NB4 (cell line): ENCODE results near the gene SLC36A2.

Experiments used
- MYC ChIP-seq: IDR thresholded peaks from 2 replicates; pipeline ENCODE4 v1.6.1; 2011; ENCODE audit warnings: low read depth, low read length
- TF ChIP-seq, protein P1 (sequence below): IDR thresholded peaks from one replicate; pipeline ENCODE4 v1.5.1; 2012; ENCODE audit warnings: low read depth, low read length

DNA sequence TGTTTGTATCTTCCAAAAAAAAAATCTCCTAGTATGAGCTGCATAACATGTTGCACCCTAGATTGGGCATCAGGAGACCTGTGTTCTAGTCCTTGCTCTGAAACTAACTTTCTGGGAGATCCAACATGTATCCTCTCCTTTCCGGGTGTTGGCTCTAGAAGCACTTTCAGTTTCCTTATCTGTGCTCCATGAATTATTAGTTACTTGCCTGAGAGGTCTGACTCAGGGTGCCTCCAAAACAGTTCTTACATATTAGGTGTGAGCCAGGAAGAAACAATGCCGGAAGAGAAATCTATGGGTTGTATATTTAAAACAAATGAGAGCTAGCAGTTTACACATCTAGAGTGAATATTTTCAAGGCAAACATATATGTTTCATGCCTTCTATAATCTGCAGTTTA lies 36.7 kb upstream of the SLC36A2 start:
- TF ChIP-seq, protein P1, sequence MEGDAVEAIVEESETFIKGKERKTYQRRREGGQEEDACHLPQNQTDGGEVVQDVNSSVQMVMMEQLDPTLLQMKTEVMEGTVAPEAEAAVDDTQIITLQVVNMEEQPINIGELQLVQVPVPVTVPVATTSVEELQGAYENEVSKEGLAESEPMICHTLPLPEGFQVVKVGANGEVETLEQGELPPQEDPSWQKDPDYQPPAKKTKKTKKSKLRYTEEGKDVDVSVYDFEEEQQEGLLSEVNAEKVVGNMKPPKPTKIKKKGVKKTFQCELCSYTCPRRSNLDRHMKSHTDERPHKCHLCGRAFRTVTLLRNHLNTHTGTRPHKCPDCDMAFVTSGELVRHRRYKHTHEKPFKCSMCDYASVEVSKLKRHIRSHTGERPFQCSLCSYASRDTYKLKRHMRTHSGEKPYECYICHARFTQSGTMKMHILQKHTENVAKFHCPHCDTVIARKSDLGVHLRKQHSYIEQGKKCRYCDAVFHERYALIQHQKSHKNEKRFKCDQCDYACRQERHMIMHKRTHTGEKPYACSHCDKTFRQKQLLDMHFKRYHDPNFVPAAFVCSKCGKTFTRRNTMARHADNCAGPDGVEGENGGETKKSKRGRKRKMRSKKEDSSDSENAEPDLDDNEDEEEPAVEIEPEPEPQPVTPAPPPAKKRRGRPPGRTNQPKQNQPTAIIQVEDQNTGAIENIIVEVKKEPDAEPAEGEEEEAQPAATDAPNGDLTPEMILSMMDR, result no peak
- TF ChIP-seq MYC, result no peak
